ENCODE results near the gene AMBRA1.

Gene AMBRA1

GRCh38 chr11:46366661-46367161 lies 227.1 kb downstream of the AMBRA1 start:
- intact Hi-C loops (cut with DNase I; ENCODE audit: low total_unique reads): no loop called here
- peaks cover 3 to 44% (median 19%) of the 10 kb centered on the region in 3 donors for H3K36me3 ChIP-seq
- no peak for TF ChIP-seq CTCF (IDR thresholded peaks at IDR 0.05)

GRCh38 chr11:46366260-46366659 lies 227.6 kb downstream of the AMBRA1 start:
- intact Hi-C loops (cut with DNase I; ENCODE audit: low total_unique reads): no loop called here

More at GRCh38 chr11:46366661-46367161, 227.1 kb downstream of the AMBRA1 start:
- no peaks in the 10 kb centered on the region for H3K27me3 ChIP-seq
- DNase-seq: no peak
- no peak overlapping the region for H3K4me3 ChIP-seq
- no peaks in the 10 kb centered on the region for H3K9me3 ChIP-seq
- no peak overlapping the region for H3K27ac ChIP-seq
- H3K4me1 ChIP-seq: peaks cover 0 to 34% (median 28%) of the 10 kb centered on the region in 4 donors

GRCh38 chr11:46364791-46365190 lies 229.0 kb downstream of the AMBRA1 start:
- Histone ChIP-seq H3K4me3 (no peak overlapping the region), H3K4me1 (peaks cover 5 to 46% (median 40%) of the 10 kb centered on the region in 4 donors), H3K36me3 (peaks cover 0 to 28% (median 11%) of the 10 kb centered on the region in 3 donors), H3K27ac (no peak overlapping the region), H3K9me3 (no peaks in the 10 kb centered on the region), H3K27me3 (no peaks in the 10 kb centered on the region)
- intact Hi-C loops (cut with DNase I; ENCODE audit: low total_unique reads): no loop called here
- DNase-seq: no peak
- no peak for TF ChIP-seq CTCF (IDR thresholded peaks at IDR 0.05)

More at GRCh38 chr11:46366260-46366659, 227.6 kb downstream of the AMBRA1 start:
- DNase-seq: no peak
- Histone ChIP-seq H3K27me3 (no peaks in the 10 kb centered on the region), H3K36me3 (peaks cover 0 to 39% (median 14%) of the 10 kb centered on the region in 3 donors), H3K4me1 (peaks cover 3 to 38% (median 32%) of the 10 kb centered on the region in 4 donors), H3K9me3 (no peaks in the 10 kb centered on the region), H3K27ac (no peak overlapping the region), H3K4me3 (no peak overlapping the region)
- no peak for TF ChIP-seq CTCF (IDR thresholded peaks at IDR 0.05)

GRCh38 chr11:46364056-46364455 lies 229.8 kb downstream of the AMBRA1 start:
- intact Hi-C loops (cut with DNase I; ENCODE audit: low total_unique reads): no loop called here

GRCh38 chr11:46363455-46364005 lies 230.3 kb downstream of the AMBRA1 start:
- Histone ChIP-seq H3K27me3 (no peaks in the 10 kb centered on the region), H3K27ac (peak overlapping the region; percentile 19 to 81), H3K9me3 (no peaks in the 10 kb centered on the region), H3K4me3 (no peak overlapping the region), H3K36me3 (peaks cover 0 to 17% (median 8%) of the 10 kb centered on the region in 3 donors), H3K4me1 (peaks cover 5 to 46% (median 40%) of the 10 kb centered on the region in 4 donors)
- TF ChIP-seq CTCF (IDR thresholded peaks at IDR 0.05): no peak
- DNase-seq: no peak
- intact Hi-C loops (cut with DNase I; ENCODE audit: low total_unique reads): no loop called here

More at GRCh38 chr11:46364056-46364455, 229.8 kb downstream of the AMBRA1 start:
- Histone ChIP-seq H3K27me3 (no peaks in the 10 kb centered on the region), H3K4me3 (no peak overlapping the region), H3K36me3 (peaks cover 0 to 22% (median 11%) of the 10 kb centered on the region in 3 donors), H3K4me1 (peaks cover 5 to 46% (median 40%) of the 10 kb centered on the region in 4 donors), H3K9me3 (no peaks in the 10 kb centered on the region), H3K27ac (no peak overlapping the region)
- no peak for DNase-seq
- no peak for TF ChIP-seq CTCF (IDR thresholded peaks at IDR 0.05)
